Neural cell (in vitro differentiated cells): ENCODE measurements around the gene UBE4B.

ENCODE experiments used
- EP300 ChIP-seq: fragments of 450-650 bp; conservative IDR thresholded peaks from 2 replicates; pipeline ENCODE4 v1.6.1; 2014; ENCODE audit warnings: antibody characterized with exemption, mild to moderate bottlenecking, moderate library complexity; ENCODE audit not compliant: poor library complexity, severe bottlenecking
- EZH2 ChIP-seq: fragments of 200-600, 300-800 bp; shearing (Covaris generic), sonication (generic); IDR thresholded peaks from 2 replicates; pipeline ENCODE4 v1.6.1; 2014; ENCODE audit warnings: antibody characterized with exemption, low read length, borderline replicate concordance, mild to moderate bottlenecking; ENCODE audit not compliant: insufficient read depth, poor library complexity, severe bottlenecking
- POLR2AphosphoS5 ChIP-seq: IDR thresholded peaks from 2 replicates; pipeline ENCODE4 v1.6.1; 2012
- REST ChIP-seq: IDR thresholded peaks from 2 replicates; pipeline ENCODE4 v1.6.1; 2012; ENCODE audit warnings: borderline replicate concordance
- SMC3 ChIP-seq: fragments of 450-650 bp; conservative IDR thresholded peaks from 2 replicates; pipeline ENCODE4 v1.6.1; 2014; ENCODE audit warnings: antibody characterized with exemption, mild to moderate bottlenecking, moderate library complexity; ENCODE audit not compliant: poor library complexity
- TAF1 ChIP-seq: IDR thresholded peaks from 2 replicates; pipeline ENCODE4 v1.6.1; 2012; ENCODE audit warnings: low read depth
- TF ChIP-seq, protein P1 (sequence below): fragments of 450-650 bp; IDR thresholded peaks from 2 replicates; pipeline ENCODE4 v1.5.1; 2014; ENCODE audit warnings: antibody characterized with exemption, mild to moderate bottlenecking, moderate library complexity; ENCODE audit not compliant: poor library complexity, severe bottlenecking

- no peak for TF ChIP-seq EP300
- no peak for TF ChIP-seq EZH2
- TF ChIP-seq, protein P1, sequence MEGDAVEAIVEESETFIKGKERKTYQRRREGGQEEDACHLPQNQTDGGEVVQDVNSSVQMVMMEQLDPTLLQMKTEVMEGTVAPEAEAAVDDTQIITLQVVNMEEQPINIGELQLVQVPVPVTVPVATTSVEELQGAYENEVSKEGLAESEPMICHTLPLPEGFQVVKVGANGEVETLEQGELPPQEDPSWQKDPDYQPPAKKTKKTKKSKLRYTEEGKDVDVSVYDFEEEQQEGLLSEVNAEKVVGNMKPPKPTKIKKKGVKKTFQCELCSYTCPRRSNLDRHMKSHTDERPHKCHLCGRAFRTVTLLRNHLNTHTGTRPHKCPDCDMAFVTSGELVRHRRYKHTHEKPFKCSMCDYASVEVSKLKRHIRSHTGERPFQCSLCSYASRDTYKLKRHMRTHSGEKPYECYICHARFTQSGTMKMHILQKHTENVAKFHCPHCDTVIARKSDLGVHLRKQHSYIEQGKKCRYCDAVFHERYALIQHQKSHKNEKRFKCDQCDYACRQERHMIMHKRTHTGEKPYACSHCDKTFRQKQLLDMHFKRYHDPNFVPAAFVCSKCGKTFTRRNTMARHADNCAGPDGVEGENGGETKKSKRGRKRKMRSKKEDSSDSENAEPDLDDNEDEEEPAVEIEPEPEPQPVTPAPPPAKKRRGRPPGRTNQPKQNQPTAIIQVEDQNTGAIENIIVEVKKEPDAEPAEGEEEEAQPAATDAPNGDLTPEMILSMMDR, result no peak
- no peak for TF ChIP-seq POLR2AphosphoS5
- TF ChIP-seq REST, result no peak
- TF ChIP-seq TAF1, result no peak
- no peak for TF ChIP-seq SMC3
Observed at GRCh38 chr1:10075732-10076131, 43.0 kb downstream of the UBE4B start.
